Activated naive CD8-positive, alpha-beta T cell (primary cell): ENCODE measurements around the gene MANEA.

Source experiments
- H3K27ac Mint-ChIP-seq: one replicate; pipeline ENCODE4 v1.8.0; 2021; ENCODE audit warnings: mixed read lengths
- H3K27me3 Mint-ChIP-seq: one replicate; pipeline ENCODE4 v1.8.0; 2021; ENCODE audit warnings: mixed read lengths
- H3K36me3 Mint-ChIP-seq: one replicate; pipeline ENCODE4 v1.8.0; 2021; ENCODE audit warnings: mixed read lengths
- H3K4me1 Mint-ChIP-seq: one replicate; pipeline ENCODE4 v1.8.0; 2021; ENCODE audit warnings: low read depth, mixed read lengths
- H3K4me3 Mint-ChIP-seq: one replicate; pipeline ENCODE4 v1.8.0; 2021; ENCODE audit warnings: mild to moderate bottlenecking, mixed read lengths
- H3K9me3 Mint-ChIP-seq: one replicate; pipeline ENCODE4 v1.8.0; 2021; ENCODE audit warnings: low read depth, mixed read lengths

The MANEA gene

DNA sequence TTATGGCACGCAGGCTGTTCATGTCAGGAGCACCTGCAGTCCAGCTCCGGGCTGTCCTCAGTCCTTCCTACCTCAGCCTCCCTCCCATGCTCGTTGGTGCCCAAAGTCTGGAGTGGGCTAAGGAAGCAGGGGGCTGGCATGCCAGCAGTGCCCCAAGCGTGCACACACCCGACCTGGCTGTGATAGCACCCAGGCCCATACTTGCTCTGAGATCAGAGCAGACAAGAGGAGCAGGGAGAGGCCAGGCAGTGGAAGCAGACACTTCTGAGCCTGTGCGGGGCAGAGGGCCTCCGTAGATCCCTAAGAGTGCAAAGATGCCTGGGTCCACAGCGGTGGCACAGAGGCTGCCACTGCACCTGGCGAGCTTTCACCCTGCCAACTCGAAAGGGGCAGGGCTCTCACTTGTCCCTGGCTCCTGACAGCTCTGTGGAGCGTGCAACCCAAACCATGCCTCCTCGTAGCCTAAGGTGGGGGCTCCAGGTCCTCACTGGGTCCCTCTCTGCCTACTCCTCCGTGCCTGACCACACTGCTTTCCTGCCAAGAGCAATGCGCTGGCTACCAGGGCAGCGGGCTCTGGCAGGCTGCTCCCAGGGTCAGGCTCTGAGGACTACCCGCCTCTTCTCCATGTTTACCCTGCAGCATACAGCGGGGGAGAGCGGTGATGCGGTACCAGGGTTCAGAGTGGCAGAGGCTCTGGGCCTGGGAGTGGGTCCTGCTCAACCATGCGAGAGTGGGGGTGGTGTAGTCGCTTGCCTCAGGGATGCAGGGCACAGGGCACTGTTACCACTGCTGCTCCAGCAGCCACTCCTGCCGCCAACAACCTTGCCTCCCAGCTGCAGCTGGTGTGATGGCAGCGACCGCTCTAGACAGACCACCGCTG is 59.5 kb downstream of the MANEA start:
- H3K27ac Mint-ChIP-seq: no peak overlapping the region
- H3K36me3 Mint-ChIP-seq: peaks cover 3% of the 10 kb centered on the region
- no peaks in the 10 kb centered on the region for H3K4me1 Mint-ChIP-seq
- H3K9me3 Mint-ChIP-seq: peaks cover 7% of the 10 kb centered on the region
- no peak overlapping the region for H3K4me3 Mint-ChIP-seq
- H3K27me3 Mint-ChIP-seq: peaks cover 1% of the 10 kb centered on the region

GRCh38 chr6:95648636-95649035 is 71.3 kb downstream of the MANEA start:
- H3K36me3 Mint-ChIP-seq: no peaks in the 10 kb centered on the region
- H3K27ac Mint-ChIP-seq: no peak overlapping the region
- no peak overlapping the region for H3K4me3 Mint-ChIP-seq
- no peaks in the 10 kb centered on the region for H3K4me1 Mint-ChIP-seq
- H3K27me3 Mint-ChIP-seq: peaks cover 7% of the 10 kb centered on the region
- no peaks in the 10 kb centered on the region for H3K9me3 Mint-ChIP-seq

DNA sequence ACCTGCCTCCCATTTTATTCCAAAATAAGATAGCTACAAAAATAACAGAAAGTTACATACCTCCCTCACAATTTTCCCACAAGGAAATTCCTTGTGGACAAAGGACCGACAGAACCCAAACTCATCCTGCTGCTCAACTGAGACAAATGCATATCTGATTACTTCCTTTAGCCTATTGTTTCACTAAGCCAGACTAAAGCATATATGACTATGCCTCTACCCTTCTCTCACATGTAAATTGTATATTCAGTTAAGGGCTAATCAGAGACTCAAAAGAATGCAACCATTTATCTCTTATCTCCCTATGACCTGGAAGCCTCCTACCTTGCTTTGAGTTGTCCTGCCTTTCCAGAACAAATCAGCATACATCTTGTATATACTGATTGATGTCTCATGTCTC is 72.1 kb downstream of the MANEA start:
- Mint-ChIP-seq H3K36me3 (no peaks in the 10 kb centered on the region), H3K4me1 (no peaks in the 10 kb centered on the region), H3K27ac (no peak overlapping the region), H3K27me3 (peaks cover 3% of the 10 kb centered on the region), H3K9me3 (no peaks in the 10 kb centered on the region), H3K4me3 (no peak overlapping the region)

DNA sequence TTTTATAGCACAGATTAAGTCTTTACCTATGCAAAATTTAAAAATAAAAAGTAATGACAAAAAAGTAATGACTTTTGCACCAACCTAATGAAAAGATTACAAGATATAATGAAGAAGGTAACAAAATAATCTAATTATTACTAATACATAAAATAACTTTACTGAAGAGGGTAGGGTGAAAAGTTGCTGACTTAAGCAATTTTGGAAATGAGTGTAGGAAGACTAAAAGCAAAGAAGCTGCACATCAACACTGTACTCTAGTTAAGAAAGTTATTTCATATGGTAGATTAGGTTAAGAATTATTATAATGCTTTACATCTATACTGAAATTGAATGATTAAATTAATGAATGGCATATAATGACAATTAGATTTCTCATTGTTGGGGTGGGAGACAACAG is 76.8 kb downstream of the MANEA start:
- no peaks in the 10 kb centered on the region for H3K36me3 Mint-ChIP-seq
- H3K4me3 Mint-ChIP-seq: no peak overlapping the region
- peaks cover 1% of the 10 kb centered on the region for H3K27me3 Mint-ChIP-seq
- no peak overlapping the region for H3K27ac Mint-ChIP-seq
- H3K9me3 Mint-ChIP-seq: no peaks in the 10 kb centered on the region
- no peaks in the 10 kb centered on the region for H3K4me1 Mint-ChIP-seq

- H3K27ac Mint-ChIP-seq: no peak overlapping the region
- H3K4me3 Mint-ChIP-seq: no peak overlapping the region
- peaks cover 1% of the 10 kb centered on the region for H3K27me3 Mint-ChIP-seq
- no peaks in the 10 kb centered on the region for H3K4me1 Mint-ChIP-seq
- H3K36me3 Mint-ChIP-seq: no peaks in the 10 kb centered on the region
- H3K9me3 Mint-ChIP-seq: no peaks in the 10 kb centered on the region
Measured at GRCh38 chr6:95658886-95659285, 81.6 kb downstream of the MANEA start.
